ENCODE results near the gene LRRC38. TPM values are rescaled to one million over a fixed set of nuclear protein-coding genes. Genes with fewer than 3 reads are reported as not detected.

LRRC38 gene
- polyA plus RNA-seq, 12 donors, result 13.4 to 77.1 (median 29.4) TPM; not detected in 1

DNA sequence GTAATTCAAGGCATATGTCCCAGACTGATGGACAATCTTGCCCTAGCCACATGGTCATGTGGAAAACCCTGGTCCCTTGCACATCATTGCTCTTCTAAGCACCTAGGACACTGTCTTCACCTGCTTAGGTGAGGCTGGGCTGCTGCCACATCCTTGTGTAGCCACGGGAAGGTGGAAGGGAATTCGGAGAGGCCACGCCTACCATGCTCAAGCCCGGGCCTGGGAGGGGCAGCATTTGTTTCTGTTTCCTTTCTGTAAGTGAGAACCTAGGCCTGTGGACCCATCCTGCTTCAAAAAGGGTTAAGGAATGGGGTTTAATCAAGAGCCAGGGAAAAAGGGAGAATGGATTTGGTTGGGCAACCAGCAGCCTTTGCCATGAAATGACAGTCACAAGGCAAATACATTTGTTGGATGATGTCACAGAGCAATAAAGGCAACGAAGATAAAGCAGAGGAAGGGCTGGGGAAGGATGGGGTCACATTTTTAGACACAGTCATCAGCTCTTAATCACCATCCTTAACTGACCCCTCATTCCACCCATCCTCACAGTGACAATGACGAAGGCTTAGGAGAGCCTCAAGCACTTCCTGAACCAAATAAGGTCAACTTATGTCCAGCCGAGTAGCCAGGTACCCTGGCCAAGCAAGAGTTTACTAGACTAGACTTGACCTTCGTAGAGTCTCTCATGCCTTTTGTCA is 10.1 kb upstream of the LRRC38 start:
- DNase-seq, result no peak

- DNase-seq, result no peak
These were observed 7.2 kb upstream of the LRRC38 start for GRCh38 chr1:13520985-13521384.

DNA sequence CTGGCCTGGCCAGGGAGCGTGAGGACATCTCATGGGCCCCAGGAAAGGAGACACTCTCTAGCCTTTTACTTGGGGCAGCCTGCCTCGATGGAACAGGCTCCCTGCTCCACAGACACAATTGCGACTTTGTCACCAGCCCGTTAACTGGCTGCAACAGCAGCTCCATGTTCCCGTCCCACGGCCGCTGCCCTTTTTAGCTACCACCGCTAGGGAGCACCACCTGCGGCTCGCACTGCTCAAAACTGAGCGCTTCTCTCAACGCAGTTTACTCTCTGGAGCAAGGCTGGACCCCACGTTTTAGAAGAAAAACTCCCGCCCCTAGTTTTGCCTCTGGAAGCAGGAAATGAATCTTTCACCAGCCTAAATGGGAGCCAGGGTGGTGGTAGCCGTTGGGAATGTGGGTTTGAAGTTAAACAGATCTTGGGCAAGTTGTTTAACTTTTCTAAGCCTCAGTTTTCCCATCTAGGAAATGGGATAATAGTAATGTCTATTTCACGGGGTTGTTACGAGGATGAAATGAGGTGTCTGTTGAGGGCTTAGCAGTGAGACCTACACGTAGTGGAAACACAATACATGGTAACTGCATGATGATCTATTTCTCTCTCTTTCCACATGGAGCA is 3.5 kb upstream of the LRRC38 start:
- no peak for DNase-seq

DNA sequence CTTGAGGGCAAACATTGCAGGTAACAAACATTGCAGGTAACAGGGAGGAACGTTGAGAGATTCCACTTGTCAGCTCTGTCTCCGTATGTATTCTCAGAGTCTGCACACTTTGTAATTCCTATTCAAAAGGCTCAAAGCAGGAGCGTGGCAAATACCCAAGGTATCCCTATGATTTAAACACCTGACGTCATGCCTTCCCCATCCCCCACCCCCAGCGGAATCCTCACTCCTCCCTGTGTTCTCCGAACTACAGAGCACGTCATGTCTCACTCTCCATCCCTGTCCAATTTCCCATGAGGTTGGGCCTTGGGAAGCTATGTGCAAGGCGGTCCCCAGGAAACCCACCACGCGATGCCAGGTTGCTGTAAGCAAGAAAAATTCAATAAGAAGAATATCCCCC is 2.8 kb upstream of the LRRC38 start:
- DNase-seq, result no peak

DNA sequence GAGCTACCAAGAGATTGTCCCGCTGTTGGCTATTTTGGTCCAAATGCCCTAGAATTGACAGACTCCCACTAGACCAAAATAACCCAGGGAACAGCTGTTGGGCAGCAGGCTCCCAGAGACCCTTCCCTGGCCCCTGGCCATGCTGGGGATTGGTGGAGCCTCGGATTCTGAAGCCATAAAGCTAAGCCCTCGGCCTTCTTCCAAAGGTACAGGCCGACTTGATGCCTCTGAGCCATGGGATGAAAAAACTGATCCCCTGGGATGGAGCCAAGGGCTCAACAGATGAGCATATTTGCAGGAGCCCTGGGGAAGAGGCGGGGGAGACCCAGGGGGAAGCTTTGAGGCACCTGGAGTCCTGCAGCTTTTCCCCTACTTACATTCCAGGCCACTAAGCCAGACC is 1.0 kb upstream of the LRRC38 start:
- peak; percentile 22 for DNase-seq

- DNase-seq, result no peak
These were observed 524 bp downstream of the LRRC38 start for GRCh38 chr1:13513063-13513894.

GRCh38 chr1:13512472-13512871 is 1.3 kb downstream of the LRRC38 start:
- no peak for DNase-seq

GRCh38 chr1:13510499-13510898 is 3.3 kb downstream of the LRRC38 start:
- DNase-seq, result no peak

- DNase-seq, result no peak
These were observed 6.7 kb downstream of the LRRC38 start for GRCh38 chr1:13507075-13507474.

- no peak for DNase-seq
These were observed 8.8 kb downstream of the LRRC38 start for GRCh38 chr1:13505020-13505419.

DNA sequence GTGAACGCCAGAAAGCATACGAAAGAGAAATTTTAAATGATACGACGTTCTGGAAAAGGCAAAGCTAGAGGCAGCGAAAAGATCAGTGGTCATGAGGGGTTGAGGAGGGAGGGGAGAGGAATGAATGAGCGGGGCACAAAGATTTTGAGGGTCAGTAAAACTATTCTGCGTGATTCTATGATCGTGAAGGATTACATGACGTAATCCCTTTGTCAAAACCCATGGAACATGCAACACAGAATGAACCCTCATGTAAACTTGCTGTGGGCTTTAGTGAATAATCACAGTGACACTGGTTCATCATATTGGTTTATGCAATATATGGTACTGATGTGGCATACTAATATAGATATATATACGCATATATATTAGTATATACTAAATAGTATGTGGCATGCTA is 13.0 kb downstream of the LRRC38 start:
- DNase-seq, result no peak

- DNase-seq, result no peak
These were observed 14.4 kb downstream of the LRRC38 start for GRCh38 chr1:13499422-13499821.

GRCh38 chr1:13498553-13498952 is 15.2 kb downstream of the LRRC38 start:
- no peak for DNase-seq

GRCh38 chr1:13495186-13495585 is 18.6 kb downstream of the LRRC38 start:
- DNase-seq, result no peak

DNA sequence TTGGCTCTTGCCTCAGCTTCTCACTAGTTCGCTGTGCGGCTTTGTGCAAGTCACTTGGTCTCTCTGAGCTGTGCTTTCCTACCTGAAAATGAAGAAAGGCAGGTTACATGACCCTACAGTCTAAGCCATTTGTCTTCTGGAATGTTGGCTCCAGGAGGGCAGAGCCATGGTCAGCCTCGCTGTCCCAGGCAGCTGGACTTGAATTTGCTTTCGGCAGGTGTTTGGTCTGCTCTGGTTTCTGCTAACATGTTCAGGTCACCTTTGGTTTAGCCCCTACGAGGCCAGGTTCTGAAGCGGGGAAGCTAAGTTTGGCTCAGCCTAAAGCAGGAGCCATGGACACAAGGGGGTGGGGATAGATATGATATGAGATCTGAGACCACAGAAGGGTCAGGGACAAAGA is 19.1 kb downstream of the LRRC38 start:
- DNase-seq, result no peak

- no peak for DNase-seq
These were observed 19.8 kb downstream of the LRRC38 start for GRCh38 chr1:13494025-13494424.

GRCh38 chr1:13492711-13493110 is 21.1 kb downstream of the LRRC38 start:
- no peak for DNase-seq

GRCh38 chr1:13487957-13488356 is 25.8 kb downstream of the LRRC38 start:
- DNase-seq, result no peak

GRCh38 chr1:13487143-13487868 is 26.5 kb downstream of the LRRC38 start:
- peak; percentile 15 for DNase-seq

GRCh38 chr1:13483946-13484345 is 29.9 kb downstream of the LRRC38 start:
- DNase-seq, result no peak

DNA sequence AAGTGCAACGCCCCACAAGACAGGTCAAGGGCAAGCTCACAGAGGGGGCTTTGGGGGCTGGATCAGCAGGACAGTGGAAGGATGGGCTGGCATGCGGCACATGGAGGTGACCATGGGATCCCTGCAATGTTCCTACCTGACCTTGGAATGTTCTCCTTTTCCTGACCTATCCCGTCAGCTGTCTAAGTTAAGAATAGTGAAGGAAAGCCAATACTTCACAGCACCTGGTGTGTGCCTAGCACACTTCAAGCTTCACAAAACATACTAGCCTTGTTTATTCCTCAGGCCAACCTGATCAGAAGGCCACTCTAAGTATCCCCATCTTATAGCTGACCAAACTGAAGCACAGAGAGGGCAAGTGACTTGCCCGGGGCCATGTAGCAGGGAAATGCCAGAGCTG is 31.2 kb downstream of the LRRC38 start:
- no peak for DNase-seq

DNA sequence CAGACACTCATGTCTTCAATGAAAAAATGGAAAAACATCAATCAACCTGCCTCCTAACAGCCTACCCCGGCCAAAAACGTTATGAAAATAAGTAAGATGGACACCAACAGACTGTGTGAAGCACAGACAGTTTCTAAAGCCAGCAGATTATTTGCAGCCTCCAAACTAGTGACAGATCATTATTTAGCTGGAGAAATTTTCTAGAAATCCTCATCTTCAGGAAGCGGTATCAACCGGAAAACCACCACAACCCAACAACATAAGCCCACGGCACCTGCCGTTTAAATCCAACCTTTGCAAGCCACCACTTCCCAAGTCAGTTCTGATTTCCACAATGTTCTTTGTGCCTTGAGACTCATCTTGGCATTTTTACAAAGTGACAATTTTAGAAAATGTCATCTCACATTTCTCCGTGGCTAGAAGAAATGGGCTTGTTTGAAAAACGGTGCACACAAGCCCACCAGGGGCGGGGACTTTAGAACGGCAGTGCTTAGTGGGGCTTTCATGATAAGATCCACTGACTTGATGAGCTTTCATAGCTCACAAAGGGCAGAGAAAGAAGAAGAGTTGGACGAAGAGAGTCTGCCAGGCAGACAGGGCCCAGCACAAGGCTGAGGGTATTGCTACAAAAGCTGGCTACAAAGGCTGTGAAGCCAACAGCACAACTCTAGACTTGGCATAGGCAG is 34.5 kb downstream of the LRRC38 start:
- DNase-seq, result no peak

Data from muscle of arm (tissue), 12 donors.